ENCODE measurements around the gene RANBP9.

DNA sequence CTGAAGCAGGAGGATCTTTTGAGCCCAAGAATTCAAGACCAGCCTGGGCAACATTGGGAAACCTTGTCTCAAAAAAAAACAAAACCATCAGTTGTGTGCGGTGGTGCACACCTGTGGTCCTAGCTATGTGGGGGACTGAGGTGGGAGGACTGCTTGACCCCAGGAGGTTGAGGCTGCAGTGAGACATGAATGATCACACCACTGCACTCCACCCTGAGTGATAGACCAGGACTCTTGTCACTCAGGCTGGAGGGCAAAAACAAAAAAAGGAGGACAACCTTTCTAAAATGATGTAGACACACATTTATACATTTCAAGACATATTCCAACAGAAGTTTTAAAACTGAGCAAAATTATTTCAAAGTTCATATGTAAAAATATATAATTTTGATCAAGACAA lies 51.4 kb downstream of the RANBP9 start:
- TF ChIP-seq, protein P1, sequence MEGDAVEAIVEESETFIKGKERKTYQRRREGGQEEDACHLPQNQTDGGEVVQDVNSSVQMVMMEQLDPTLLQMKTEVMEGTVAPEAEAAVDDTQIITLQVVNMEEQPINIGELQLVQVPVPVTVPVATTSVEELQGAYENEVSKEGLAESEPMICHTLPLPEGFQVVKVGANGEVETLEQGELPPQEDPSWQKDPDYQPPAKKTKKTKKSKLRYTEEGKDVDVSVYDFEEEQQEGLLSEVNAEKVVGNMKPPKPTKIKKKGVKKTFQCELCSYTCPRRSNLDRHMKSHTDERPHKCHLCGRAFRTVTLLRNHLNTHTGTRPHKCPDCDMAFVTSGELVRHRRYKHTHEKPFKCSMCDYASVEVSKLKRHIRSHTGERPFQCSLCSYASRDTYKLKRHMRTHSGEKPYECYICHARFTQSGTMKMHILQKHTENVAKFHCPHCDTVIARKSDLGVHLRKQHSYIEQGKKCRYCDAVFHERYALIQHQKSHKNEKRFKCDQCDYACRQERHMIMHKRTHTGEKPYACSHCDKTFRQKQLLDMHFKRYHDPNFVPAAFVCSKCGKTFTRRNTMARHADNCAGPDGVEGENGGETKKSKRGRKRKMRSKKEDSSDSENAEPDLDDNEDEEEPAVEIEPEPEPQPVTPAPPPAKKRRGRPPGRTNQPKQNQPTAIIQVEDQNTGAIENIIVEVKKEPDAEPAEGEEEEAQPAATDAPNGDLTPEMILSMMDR (conservative IDR thresholded peaks at IDR 0.05): no peak
- TF ChIP-seq ZFX (IDR thresholded peaks at IDR 0.05): no peak

Data from C4-2B (cell line).